GM12891 (cell line): ENCODE measurements around the gene RBM19.
"Not testable (repeated sequence)": the region's sequence is repeated elsewhere in the genome, so short reads cannot be mapped to it uniquely, and the experiment has no call there.

Experiments
- DNase-seq: peaks from one replicate; pipeline ENCODE4 v3.0.0; 2011; ENCODE audit warnings: low spot score; ENCODE audit not compliant: insufficient read length
- FAIRE-seq: peaks from 2 replicates; lab custom pipeline; 2011; peaks lifted over from hg19 to GRCh38; lab: Jason Lieb, UNC
- PAX5 ChIP-seq: IDR thresholded peaks from 2 replicates; pipeline ENCODE4 v1.6.1; 2011; ENCODE audit warnings: low read length, moderate library complexity, mild to moderate bottlenecking; ENCODE audit not compliant: insufficient read depth, severe bottlenecking
- POLR2A ChIP-seq: IDR thresholded peaks from 2 replicates; pipeline ENCODE4 v1.6.1; 2011; ENCODE audit warnings: low read depth, low read length, control low read depth
- POLR2AphosphoS5 ChIP-seq: IDR thresholded peaks from 2 replicates; pipeline ENCODE4 v1.6.1; 2011; ENCODE audit warnings: low read depth, low read length, control low read depth
- POU2F2 ChIP-seq: IDR thresholded peaks from 2 replicates; pipeline ENCODE4 v1.6.1; 2011; ENCODE audit warnings: low read depth, mild to moderate bottlenecking, control low read depth, low read length, moderate library complexity
- SPI1 ChIP-seq: IDR thresholded peaks from 2 replicates; pipeline ENCODE4 v1.6.1; 2011; ENCODE audit warnings: low read depth, low read length, control low read depth
- TAF1 ChIP-seq: IDR thresholded peaks from 2 replicates; pipeline ENCODE4 v1.6.1; 2011; ENCODE audit warnings: low read depth, low read length, control low read depth

The RBM19 gene

GRCh38 chr12:114001511-114002340, 35.6 kb upstream of the RBM19 start:
- FAIRE-seq (no peak), DNase-seq (no peak)
- TF ChIP-seq SPI1 (no peak), POU2F2 (no peak), POLR2A (no peak), TAF1 (no peak), PAX5 (no peak)

DNA sequence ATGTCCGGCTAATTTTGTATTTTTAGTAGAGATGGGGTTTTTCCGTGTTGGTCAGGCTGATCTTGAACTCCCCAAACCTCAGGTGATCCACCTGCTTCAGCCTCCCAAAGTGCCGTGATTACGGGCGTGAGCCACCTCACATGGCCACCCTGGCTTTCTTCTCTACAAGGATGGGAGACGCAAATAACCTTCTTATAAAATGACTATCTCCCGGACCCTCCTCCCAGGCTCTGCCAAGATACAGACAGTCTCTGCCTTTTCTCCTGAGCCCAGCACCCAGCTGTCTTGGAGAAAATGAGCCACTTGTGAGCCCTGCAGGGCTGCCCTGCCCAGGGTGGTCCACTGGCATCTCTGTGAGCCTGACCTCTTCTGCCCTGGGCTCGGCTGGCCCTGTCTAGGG, 34.7 kb upstream of the RBM19 start:
- no peak for DNase-seq
- FAIRE-seq = no peak
- no peak for TF ChIP-seq SPI1
- TF ChIP-seq POU2F2 = no peak
- no peak for TF ChIP-seq POLR2AphosphoS5
- no peak for TF ChIP-seq TAF1
- TF ChIP-seq POLR2A = no peak

- not testable (repeated sequence) for DNase-seq, FAIRE-seq
Measured at GRCh38 chr12:114000261-114000660, 34.1 kb upstream of the RBM19 start.

- no peak for FAIRE-seq
- DNase-seq = no peak
- TF ChIP-seq POLR2A (no peak), SPI1 (no peak), PAX5 (no peak), POU2F2 (no peak), TAF1 (no peak), POLR2AphosphoS5 (no peak)
Measured at GRCh38 chr12:113997365-113997764, 31.2 kb upstream of the RBM19 start.

DNA sequence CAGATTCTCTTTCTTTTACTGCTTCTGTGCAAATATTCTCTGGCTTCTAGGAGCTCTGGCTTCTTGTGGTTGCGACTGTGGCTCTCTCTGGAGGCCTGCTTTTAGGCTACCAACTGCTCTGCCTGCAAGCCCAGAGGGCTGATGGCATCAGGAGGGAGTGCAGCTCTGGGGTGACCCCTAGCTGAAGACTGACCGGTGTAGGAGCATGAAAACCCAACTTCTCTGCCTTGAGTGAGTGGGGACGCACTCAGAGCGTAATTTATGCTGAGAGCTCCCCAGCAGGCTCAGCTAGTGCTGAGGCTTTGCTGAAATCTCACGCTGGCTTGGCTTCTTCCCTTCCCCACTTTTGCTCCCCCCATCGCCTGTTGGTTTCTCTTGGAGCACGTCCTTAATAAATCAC, 29.9 kb upstream of the RBM19 start:
- DNase-seq (no peak), FAIRE-seq (no peak)
- TF ChIP-seq POLR2A (no peak), SPI1 (no peak), POU2F2 (no peak), PAX5 (no peak), POLR2AphosphoS5 (no peak), TAF1 (no peak)

- no peak for TF ChIP-seq TAF1
- no peak for TF ChIP-seq POLR2AphosphoS5
- no peak for TF ChIP-seq POU2F2
- TF ChIP-seq PAX5 = no peak
- no peak for TF ChIP-seq SPI1
- TF ChIP-seq POLR2A = no peak
- FAIRE-seq (no peak), DNase-seq (no peak)
Measured at GRCh38 chr12:113994051-113994450, 27.9 kb upstream of the RBM19 start.

- DNase-seq, FAIRE-seq: not testable (repeated sequence)
Measured at GRCh38 chr12:113992751-113993150, 26.6 kb upstream of the RBM19 start.

GRCh38 chr12:113991224-113992044, 25.3 kb upstream of the RBM19 start:
- FAIRE-seq = no peak
- no peak for DNase-seq
- TF ChIP-seq POU2F2 (no peak), SPI1 (no peak), POLR2A (no peak), TAF1 (no peak), POLR2AphosphoS5 (no peak), PAX5 (no peak)

GRCh38 chr12:113990250-113991223, 24.4 kb upstream of the RBM19 start:
- TF ChIP-seq SPI1 = no peak
- TF ChIP-seq POLR2A = no peak
- no peak for TF ChIP-seq TAF1
- no peak for TF ChIP-seq POLR2AphosphoS5
- TF ChIP-seq PAX5 = no peak
- DNase-seq (no peak), FAIRE-seq (no peak)
